IMR-90 (cell line): ENCODE measurements around the gene ISG20L2. TPM values are rescaled to one million over a fixed set of nuclear protein-coding genes. Genes with fewer than 3 reads are reported as not detected.

ENCODE experiments used
- ATAC-seq: fragments of 200-7000 bp; cut with Tn5 transposase; 2 replicates; pipeline ENCODE4 v1.9.1; 2020; ENCODE audit warnings: low read depth, mild to moderate bottlenecking, moderate library complexity
- BruUV-seq: library from RNA; stranded (reverse); fragments of 400-500 nt; replicated peaks from 2 replicates; lab custom pipeline; 2021; lab: Mats Ljungman, UMichigan
- CTCF ChIA-PET: fragments of 300-600 bp; formaldehyde crosslinking; extraction: SDS; loops from one replicate; lab custom pipeline; 2021; ENCODE audit warnings: antibody characterized with exemption; lab: Yijun Ruan, JAX
- POLR2A ChIA-PET: fragments of 300-600 bp; sonication (Branson Sonifier 250); formaldehyde crosslinking; loops from one replicate; lab custom pipeline; 2022; ENCODE audit warnings: antibody characterized with exemption; ENCODE audit not compliant: unreplicated experiment; lab: Charles Lee
- DNase-seq: peaks from one replicate; pipeline ENCODE4 v3.0.0; 2013
- H2AFZ ChIP-seq: replicated peaks from 2 replicates; pipeline ENCODE3; 2013; ENCODE audit warnings: low read length, mild to moderate bottlenecking; ENCODE audit not compliant: poor library complexity
- H2AK5ac ChIP-seq: 2 replicates; pipeline ENCODE4 v1.6.1; 2013; ENCODE audit warnings: low read depth, low read length, inconsistent platforms
- H2AK9ac ChIP-seq: replicated peaks from 2 replicates; pipeline ENCODE3; 2013; ENCODE audit warnings: mild to moderate bottlenecking, low read depth, low read length, moderate library complexity; ENCODE audit not compliant: poor library complexity
- H2BK120ac ChIP-seq: 2 replicates; pipeline ENCODE4 v1.6.1; 2013; ENCODE audit warnings: low read depth, low read length, inconsistent platforms
- H2BK15ac ChIP-seq: 3 replicates; pipeline ENCODE4 v1.6.1; 2013; ENCODE audit warnings: low read depth, low read length, inconsistent platforms
- H2BK20ac ChIP-seq: 2 replicates; pipeline ENCODE4 v1.6.1; 2013; ENCODE audit warnings: low read depth, mild to moderate bottlenecking, inconsistent platforms, low read length, moderate library complexity
- H2BK5ac ChIP-seq: 2 replicates; pipeline ENCODE4 v1.6.1; 2013; ENCODE audit warnings: mild to moderate bottlenecking, low read depth, low read length, inconsistent platforms; ENCODE audit not compliant: poor library complexity, severe bottlenecking
- H3K14ac ChIP-seq: replicated peaks from 2 replicates; pipeline ENCODE4 v1.6.1; 2013; ENCODE audit warnings: low read depth, low read length, inconsistent platforms
- H3K18ac ChIP-seq: 2 replicates; pipeline ENCODE4 v1.6.1; 2013; ENCODE audit warnings: low read depth, low read length, control low read depth
- H3K23ac ChIP-seq: 2 replicates; pipeline ENCODE4 v1.6.1; 2013; ENCODE audit warnings: low read depth, low read length, inconsistent platforms
- H3K27ac ChIP-seq: 2 replicates; pipeline ENCODE4 v1.5.1; 2013; ENCODE audit warnings: mild to moderate bottlenecking, control low read depth, low read length; ENCODE audit not compliant: insufficient read depth
- H3K27me3 ChIP-seq: 2 replicates; pipeline ENCODE4 v1.6.1; 2013; ENCODE audit warnings: low read length; ENCODE audit not compliant: control insufficient read depth, insufficient read depth
- H3K36me3 ChIP-seq: 2 replicates; pipeline ENCODE4 v1.6.1; 2013; ENCODE audit warnings: low read length, mixed read lengths; ENCODE audit not compliant: control insufficient read depth, insufficient read depth
- H3K4ac ChIP-seq: 2 replicates; pipeline ENCODE4 v1.6.1; 2013; ENCODE audit warnings: low read depth, low read length, inconsistent platforms
- H3K4me1 ChIP-seq: 2 replicates; pipeline ENCODE4 v1.6.1; 2013; ENCODE audit warnings: low read length, mixed read lengths; ENCODE audit not compliant: control insufficient read depth, insufficient read depth
- H3K4me2 ChIP-seq: 2 replicates; pipeline ENCODE4 v1.6.1; 2013; ENCODE audit warnings: low read depth, mild to moderate bottlenecking, control low read depth, low read length, moderate library complexity
- H3K4me3 ChIP-seq: 2 replicates; pipeline ENCODE4 v1.5.1; 2013; ENCODE audit warnings: low read depth, mild to moderate bottlenecking, control low read depth, low read length, moderate library complexity; ENCODE audit not compliant: insufficient read depth
- H3K56ac ChIP-seq: 2 replicates; pipeline ENCODE4 v1.6.1; 2013; ENCODE audit warnings: low read length, inconsistent platforms; ENCODE audit not compliant: insufficient read depth; ENCODE audit errors: extremely low read depth
- H3K79me1 ChIP-seq, 2 experiments: 2 replicates each; pipeline ENCODE4 v1.6.1; 2013; ENCODE audit warnings: low read length in 2 of 2, inconsistent platforms in 1 of 2, low read depth in 1 of 2
- H3K9ac ChIP-seq: 2 replicates; pipeline ENCODE4 v1.6.1; 2013; ENCODE audit warnings: low read depth, low read length, control low read depth
- H3K9me1 ChIP-seq: 2 replicates; pipeline ENCODE4 v1.6.1; 2013; ENCODE audit warnings: low read length, inconsistent platforms; ENCODE audit not compliant: insufficient read depth
- H3K9me3 ChIP-seq: 2 replicates; pipeline ENCODE4 v1.6.1; 2013; ENCODE audit warnings: low read length; ENCODE audit not compliant: control insufficient read depth, insufficient read depth
- H4K20me1 ChIP-seq: 2 replicates; pipeline ENCODE4 v1.6.1; 2013; ENCODE audit warnings: low read length, inconsistent platforms; ENCODE audit not compliant: insufficient read depth
- H4K5ac ChIP-seq: 2 replicates; pipeline ENCODE4 v1.6.1; 2013; ENCODE audit warnings: mild to moderate bottlenecking, low read depth, low read length, control low read depth
- H4K8ac ChIP-seq, 2 experiments: 2 replicates each; pipeline ENCODE4 v1.6.1; 2013; ENCODE audit warnings: low read depth in 2 of 2, low read length in 2 of 2, control low read depth in 1 of 2, inconsistent platforms in 1 of 2
- H4K91ac ChIP-seq: 2 replicates; pipeline ENCODE4 v1.6.1; 2013; ENCODE audit warnings: low read depth, low read length, inconsistent platforms; ENCODE audit not compliant: insufficient read depth
- CEBPB ChIP-seq: IDR thresholded peaks from 2 replicates; pipeline ENCODE4 v1.6.1; 2012; ENCODE audit warnings: low read depth, low read length, improper control_type of control experiment
- MAZ ChIP-seq: IDR thresholded peaks from 2 replicates; pipeline ENCODE4 v1.6.1; 2012; ENCODE audit warnings: low read depth, mild to moderate bottlenecking, low read length, improper control_type of control experiment, moderate library complexity, borderline replicate concordance
- MXI1 ChIP-seq: IDR thresholded peaks from 2 replicates; pipeline ENCODE4 v1.6.1; 2012; ENCODE audit warnings: low read depth, mild to moderate bottlenecking, low read length, moderate library complexity, borderline replicate concordance
- NFE2L2 ChIP-seq: fragments of 150-350 bp; IDR thresholded peaks from 2 replicates; pipeline ENCODE4 v1.6.1; 2016; ENCODE audit warnings: low read depth, mild to moderate bottlenecking, low read length
- RAD21 ChIP-seq: IDR thresholded peaks from 2 replicates; pipeline ENCODE4 v1.6.1; 2012; ENCODE audit warnings: low read length, improper control_type of control experiment
- RCOR1 ChIP-seq: IDR thresholded peaks from 2 replicates; pipeline ENCODE4 v1.6.1; 2012; ENCODE audit warnings: mild to moderate bottlenecking, low read length, improper control_type of control experiment; ENCODE audit not compliant: insufficient replicate concordance
- RFX5 ChIP-seq: IDR thresholded peaks from 2 replicates; pipeline ENCODE4 v1.8.0; 2012; ENCODE audit warnings: low read depth, mild to moderate bottlenecking, low read length, moderate library complexity
- WGBS, 2 experiments: methylation state at CpG; one replicate each; pipeline versions ENCODE4 v1.1.5 to v1.1.7; 2013; ENCODE audit warnings: missing lambda C conversion rate in 2 of 2; ENCODE audit not compliant: insufficient read length in 1 of 2; ENCODE audit errors: extremely low coverage in 2 of 2; 5-methylcytosine and 5-hydroxymethylcytosine counted together
- dilution Hi-C: fragments of 300-500 bp; cut with HindIII; formaldehyde crosslinking; loops from one replicate; pipeline ENCODE4 v1.14.3; 2018; ENCODE audit warnings: low sequenced_read_pairs; ENCODE audit not compliant: unreplicated experiment
- in situ Hi-C: fragments of 300-500 bp; cut with MboI; formaldehyde crosslinking; loops from 3 replicates; pipeline ENCODE4 v1.14.3; 2019; ENCODE audit warnings: low sequenced_read_pairs, inconsistent platforms, mixed read lengths
- intact Hi-C: fragments of 100-400 bp; cut with micrococcal nuclease; formaldehyde crosslinking; loops from 2 replicates; pipeline ENCODE4 v1.10.0; 2022
- polyA plus RNA-seq, 3 experiments: library from polyadenylated mRNA; depleted of rRNA; stranded (reverse); fragments of >200 nt; gene quantifications; 2 replicates each; pipeline ENCODE4 v1.2.3, GENCODE V29; 2012; ENCODE audit warnings: low replicate concordance in 1 of 3
- total RNA-seq: library from RNA; depleted of rRNA; stranded (reverse); fragments of >200 nt; gene quantifications from 2 replicates; pipeline ENCODE4 v1.2.3, GENCODE V29; 2012

Gene ISG20L2
- total and polyA plus RNA-seq, 2 of the 4 experiments (the other 2 are of a cell fraction): 17.0 to 27.3 TPM

GRCh38 chr1:156750191-156750672 lies 21.7 kb upstream of the ISG20L2 start:
- ATAC-seq (no peak), DNase-seq (no peak)
- Histone ChIP-seq H2AK9ac (peak overlapping the region; percentile 100), H3K4me2 (peak overlapping the region; percentile 93), H3K4me3 (peak overlapping the region; percentile 86), H3K4me1 (peaks cover 35% of the 10 kb centered on the region), H3K36me3 (no peaks in the 10 kb centered on the region), H4K91ac (peak overlapping the region; percentile 99), H4K5ac (peak overlapping the region; percentile 31; the same call in 1 of the 2 replicates), H3K9me1 (peaks cover 24% of the 10 kb centered on the region; the same call in 1 of the 2 replicates), H2BK15ac (peak overlapping the region; percentile 97), H2AK5ac (peak overlapping the region; percentile 83), H3K27me3 (no peaks in the 10 kb centered on the region), H3K9me3 (no peaks in the 10 kb centered on the region), H3K9ac (peak overlapping the region; percentile 78), H3K23ac (peak overlapping the region; percentile 97), H3K18ac (peak overlapping the region; percentile 38), H3K79me1 (peaks cover 16 to 62% of the 10 kb centered on the region in 2 experiments), H2BK5ac (peak overlapping the region; percentile 98), H2BK20ac (0 out of 2 replicates have a peak overlapping the region, but pooled peaks have one; percentile 13), H4K20me1 (0 out of 2 replicates have a peak, but pooled peaks cover 8% of the 10 kb centered on the region), H2AFZ (peak overlapping the region; percentile 69), H3K56ac (peak overlapping the region; percentile 81), H4K8ac (peak overlapping the region; percentile 93 to 96), H3K14ac (peak overlapping the region; percentile 99), H2BK120ac (peak overlapping the region; percentile 95), H3K27ac (peak overlapping the region; percentile 95), H3K4ac (peak overlapping the region; percentile 98)
- ChIA-PET CTCF (interaction anchor here (1.3 kb wide), 1 partner anchor 45 kb away, joined by 4 read pairs; the partner anchor contains the start of gene CRABP2), POLR2A (no interaction called here)
- TF ChIP-seq MXI1 (no peak), RFX5 (no peak), RAD21 (no peak), RCOR1 (no peak), MAZ (no peak), CEBPB (no peak), NFE2L2 (no peak)
- in situ Hi-C loops (no loop called here), intact Hi-C loops (no loop called here), dilution Hi-C loops (no loop called here)
- no TSS peak for BruUV-seq
- WGBS, 2 experiments: no CpG with 5 or more reads among the region's 5 CpGs
